Endothelial cell of umbilical vein (primary cell): Measurements from ENCODE around the gene FUT7.

Source experiments
- CTCF ChIP-seq, 2 donors: IDR thresholded peaks; 1 replicate in 1 of 2; 2 replicates in 1 of 2; pipeline ENCODE4 v1.5.1; 2011; ENCODE audit warnings: low read length in 2 of 2, mild to moderate bottlenecking in 2 of 2, moderate library complexity in 2 of 2, control low read depth in 1 of 2, inconsistent platforms in 1 of 2, low read depth in 1 of 2; ENCODE audit not compliant: insufficient read depth in 1 of 2; ENCODE audit errors: extremely low read depth in 1 of 2
- EZH2 ChIP-seq: IDR thresholded peaks from 2 replicates; pipeline ENCODE4 v1.6.1; 2012; ENCODE audit warnings: borderline replicate concordance, low read depth, mild to moderate bottlenecking, moderate library complexity, low read length, inconsistent platforms; ENCODE audit not compliant: severe bottlenecking
- FOS ChIP-seq: IDR thresholded peaks from 2 replicates; pipeline ENCODE4 v1.6.1; 2011; ENCODE audit warnings: mild to moderate bottlenecking, low read length, moderate library complexity, borderline replicate concordance; ENCODE audit not compliant: insufficient read depth
- GATA2 ChIP-seq: IDR thresholded peaks from 2 replicates; pipeline ENCODE4 v1.7.0; 2011; ENCODE audit warnings: low read depth, mild to moderate bottlenecking, moderate library complexity, mixed read lengths, low read length; ENCODE audit not compliant: insufficient read length, insufficient read depth
- JUN ChIP-seq: IDR thresholded peaks from 2 replicates; pipeline ENCODE4 v1.6.1; 2011; ENCODE audit warnings: borderline replicate concordance, low read depth; ENCODE audit not compliant: insufficient read length, insufficient read depth
- MAX ChIP-seq: IDR thresholded peaks from 2 replicates; pipeline ENCODE4 v1.6.1; 2011; ENCODE audit not compliant: insufficient read depth, insufficient read length
- POLR2A ChIP-seq: IDR thresholded peaks from 2 replicates; pipeline ENCODE4 v1.6.1; 2012; ENCODE audit warnings: low read depth, mild to moderate bottlenecking, control low read depth, low read length
- POLR2AphosphoS5 ChIP-seq: IDR thresholded peaks from 2 replicates; pipeline ENCODE4 v1.6.1; 2012; ENCODE audit warnings: low read depth, mild to moderate bottlenecking, control low read depth, low read length, moderate library complexity; ENCODE audit not compliant: insufficient read depth

GRCh38 chr9:137030006-137030405, 1.9 kb downstream of the FUT7 start:
- TF ChIP-seq CTCF (IDR thresholded peaks at IDR 0.05; ENCODE audit: extremely low read depth in 1 of 2, insufficient read depth in 1 of 2, low read depth in 1 of 2, low read length in 2 of 2) (no peak), POLR2AphosphoS5 (no peak), FOS (no peak), POLR2A (no peak), MAX (no peak), EZH2 (no peak), JUN (no peak), GATA2 (no peak)
